ENCODE data around the gene LMX1B.

Gene LMX1B

DNA sequence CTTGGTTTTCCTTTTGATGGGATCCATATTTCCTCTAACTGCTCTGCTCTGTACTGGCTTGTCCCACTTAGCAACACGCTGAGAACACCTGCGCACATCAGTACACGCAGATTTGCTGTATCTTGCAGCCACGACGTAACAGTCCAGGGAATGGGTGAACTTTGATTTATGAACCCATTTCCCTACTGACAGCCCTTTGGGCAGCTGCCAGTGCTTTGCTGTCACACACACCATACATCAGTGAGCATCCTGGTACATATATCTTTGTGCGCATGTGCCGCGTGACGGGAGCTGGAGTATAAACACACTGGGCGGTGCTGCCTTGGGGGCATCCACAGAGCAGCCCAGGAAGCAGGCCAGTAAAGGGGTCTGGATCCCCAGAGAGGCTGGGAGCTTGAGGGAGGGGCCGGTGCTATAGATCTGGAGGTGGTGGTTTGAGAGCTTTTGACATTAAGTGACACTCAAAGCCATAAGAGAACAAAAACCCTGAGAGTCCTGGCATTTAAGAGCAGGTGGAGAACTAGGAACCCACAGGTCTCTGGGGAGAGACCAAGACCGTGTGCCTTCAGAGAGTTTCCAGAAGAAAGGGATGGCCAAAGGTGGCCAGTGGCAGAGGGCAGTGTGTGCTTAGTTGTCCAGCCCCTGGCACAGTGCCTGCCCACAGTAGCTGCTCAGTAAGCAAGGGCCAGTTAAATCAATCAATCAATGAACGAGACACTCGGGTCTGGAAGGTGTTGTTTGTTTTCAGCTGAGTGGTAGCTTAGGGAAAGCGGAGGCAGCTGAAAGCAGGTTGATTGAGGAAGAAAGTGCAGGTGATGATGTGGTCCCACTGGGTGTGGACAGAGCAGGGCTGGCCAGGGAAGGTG, 53.7 kb downstream of the LMX1B start:
- Histone ChIP-seq H2BK12ac (ENCODE audit: low read length) (peak overlapping the region; percentile 95), H3K9ac (ENCODE audit: low read depth, low read length, poor library complexity) (no peak overlapping the region), H3K14ac (ENCODE audit: low read length) (peak overlapping the region; percentile 82), H3K23ac (ENCODE audit: low read depth, low read length, poor library complexity) (peak overlapping the region; percentile 27), H2BK5ac (ENCODE audit: low read length) (peak overlapping the region; percentile 13), H4K8ac (ENCODE audit: low read depth, low read length) (no peak overlapping the region), H3K36me3 (replicated peaks in 1 of 2; ENCODE audit: control insufficient read depth in 2 of 2, insufficient read depth in 2 of 2, low read length in 2 of 2) (peaks cover 0 to 1% of the 10 kb centered on the region in 2 donors), H3K4ac (ENCODE audit: low read length) (peak overlapping the region; percentile 67), H3K4me1 (ENCODE audit: control insufficient read depth in 2 of 2, insufficient read depth in 1 of 2, low read depth in 1 of 2, low read length in 2 of 2) (peaks cover 30 to 38% of the 10 kb centered on the region in 2 donors), H2AK5ac (ENCODE audit: low read depth, low read length) (peak overlapping the region; percentile 91), H2AFZ (ENCODE audit: low read length) (no peak overlapping the region), H3K18ac (ENCODE audit: low read length) (peak overlapping the region; percentile 69), H3K27me3 (ENCODE audit: control insufficient read depth in 3 of 3, insufficient read depth in 3 of 3, low read depth in 1 of 3, low read length in 3 of 3) (peaks cover 6 to 77% (median 52%) of the 10 kb centered on the region in 3 experiments), H3K4me2 (ENCODE audit: insufficient read depth, low read length, poor library complexity, severe bottlenecking) (no peak overlapping the region), H3K9me3 (replicated peaks in 1 of 2; ENCODE audit: control insufficient read depth in 2 of 2, insufficient read depth in 1 of 2, low read depth in 1 of 2, low read length in 2 of 2) (peaks cover 0 to 5% of the 10 kb centered on the region in 2 donors), H2BK120ac (ENCODE audit: low read depth, low read length) (no peak overlapping the region), H3K27ac (replicated peaks; ENCODE audit: low read length) (no peak overlapping the region), H3K79me1 (ENCODE audit: low read depth, low read length) (no peaks in the 10 kb centered on the region), H2BK15ac (ENCODE audit: low read length) (peak overlapping the region; percentile 76), H3K4me3 (ENCODE audit: low read length in 2 of 2) (no peak overlapping the region), H4K91ac (ENCODE audit: low read depth, low read length, poor library complexity) (no peak overlapping the region)
- DNase-seq (ENCODE audit: low spot score): no peak
- WGBS, 2 donors (ENCODE audit: extremely low coverage in 2 of 2, insufficient read length in 2 of 2, insufficient replicate concordance in 1 of 2): no CpG with 5 or more reads among the region's 15 CpGs

DNA sequence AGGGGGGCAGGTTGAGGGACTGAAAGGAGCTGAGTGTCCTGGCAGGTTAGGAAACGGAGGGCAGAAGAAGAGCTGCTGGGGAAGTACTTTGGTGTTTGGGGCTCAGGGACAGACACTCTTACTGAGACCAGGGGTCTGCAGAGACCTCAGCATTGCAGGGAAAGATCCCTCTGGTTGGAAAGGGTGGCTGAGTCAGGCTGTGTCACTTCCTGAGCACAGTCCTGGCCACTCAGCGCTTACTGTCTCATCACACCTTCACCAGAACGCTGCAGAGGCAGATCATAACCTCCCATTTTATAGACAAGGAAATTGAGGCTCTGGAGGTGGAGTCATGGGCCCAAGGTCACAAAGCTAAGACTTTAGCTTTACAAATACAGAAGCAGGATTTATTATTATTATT, 54.3 kb downstream of the LMX1B start:
- DNase-seq (ENCODE audit: low spot score): no peak
- no peak overlapping the region for H2AFZ ChIP-seq (ENCODE audit: low read length)

DNA sequence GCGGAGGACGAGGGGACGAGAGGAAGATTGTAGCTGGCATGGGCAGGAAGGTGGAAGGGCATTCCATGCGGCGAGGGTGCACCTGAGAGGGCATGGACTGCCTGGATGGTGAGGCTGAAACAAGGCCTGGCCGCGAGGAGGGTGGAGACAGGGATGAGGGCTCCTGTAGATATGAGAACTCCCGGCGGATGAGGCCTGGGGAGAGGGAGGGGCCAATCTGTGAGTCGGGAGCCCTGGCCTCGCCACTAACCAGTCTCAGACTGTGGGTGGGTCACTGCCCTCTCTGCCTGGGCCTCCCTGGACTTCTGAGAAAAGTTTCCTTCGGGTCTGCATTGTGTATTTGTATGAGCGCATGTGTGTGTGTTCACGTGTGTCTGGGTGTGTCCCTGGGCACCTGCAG, 55.4 kb downstream of the LMX1B start:
- Histone ChIP-seq H4K91ac (ENCODE audit: low read depth, low read length, poor library complexity) (no peak overlapping the region), H4K8ac (ENCODE audit: low read depth, low read length) (no peak overlapping the region), H3K27ac (replicated peaks; ENCODE audit: low read length) (no peak overlapping the region), H3K79me1 (ENCODE audit: low read depth, low read length) (no peaks in the 10 kb centered on the region), H3K4me3 (ENCODE audit: low read length in 2 of 2) (no peak overlapping the region), H3K9ac (ENCODE audit: low read depth, low read length, poor library complexity) (peak overlapping the region; percentile 70), H2BK5ac (ENCODE audit: low read length) (peak overlapping the region; percentile 71), H3K14ac (ENCODE audit: low read length) (peak overlapping the region; percentile 84), H3K36me3 (replicated peaks in 1 of 2; ENCODE audit: control insufficient read depth in 2 of 2, insufficient read depth in 2 of 2, low read length in 2 of 2) (peaks cover 0 to 1% of the 10 kb centered on the region in 2 donors), H3K23ac (ENCODE audit: low read depth, low read length, poor library complexity) (no peak overlapping the region), H3K18ac (ENCODE audit: low read length) (peak overlapping the region; percentile 44), H3K9me3 (replicated peaks in 1 of 2; ENCODE audit: control insufficient read depth in 2 of 2, insufficient read depth in 1 of 2, low read depth in 1 of 2, low read length in 2 of 2) (peaks cover 0 to 5% of the 10 kb centered on the region in 2 donors), H2BK15ac (ENCODE audit: low read length) (peak overlapping the region; percentile 60), H3K4ac (ENCODE audit: low read length) (peak overlapping the region; percentile 91), H2AK5ac (ENCODE audit: low read depth, low read length) (peak overlapping the region; percentile 97), H2BK12ac (ENCODE audit: low read length) (no peak overlapping the region), H3K4me1 (ENCODE audit: control insufficient read depth in 2 of 2, insufficient read depth in 1 of 2, low read depth in 1 of 2, low read length in 2 of 2) (peaks cover 32 to 46% of the 10 kb centered on the region in 2 donors), H3K27me3 (ENCODE audit: control insufficient read depth in 3 of 3, insufficient read depth in 3 of 3, low read depth in 1 of 3, low read length in 3 of 3) (peaks cover 14 to 94% (median 69%) of the 10 kb centered on the region in 3 experiments), H2AFZ (ENCODE audit: low read length) (no peak overlapping the region), H2BK120ac (ENCODE audit: low read depth, low read length) (peak overlapping the region; percentile 24), H3K4me2 (ENCODE audit: insufficient read depth, low read length, poor library complexity, severe bottlenecking) (no peak overlapping the region)
- no peak for DNase-seq (ENCODE audit: low spot score)
- WGBS, 2 donors (ENCODE audit: extremely low coverage in 2 of 2, insufficient read length in 2 of 2, insufficient replicate concordance in 1 of 2): no CpG with 5 or more reads among the region's 14 CpGs

More for the DNA sequence above, 54.3 kb downstream of the LMX1B start:
- Histone ChIP-seq H3K14ac (ENCODE audit: low read length) (peak overlapping the region; percentile 82), H3K27ac (replicated peaks; ENCODE audit: low read length) (no peak overlapping the region), H3K4ac (ENCODE audit: low read length) (peak overlapping the region; percentile 67), H4K91ac (ENCODE audit: low read depth, low read length, poor library complexity) (no peak overlapping the region), H4K8ac (ENCODE audit: low read depth, low read length) (no peak overlapping the region), H2AK5ac (ENCODE audit: low read depth, low read length) (peak overlapping the region; percentile 91), H3K79me1 (ENCODE audit: low read depth, low read length) (no peaks in the 10 kb centered on the region), H2BK120ac (ENCODE audit: low read depth, low read length) (no peak overlapping the region), H3K4me3 (ENCODE audit: low read length in 2 of 2) (no peak overlapping the region), H2BK15ac (ENCODE audit: low read length) (peak overlapping the region; percentile 76), H3K9me3 (replicated peaks in 1 of 2; ENCODE audit: control insufficient read depth in 2 of 2, insufficient read depth in 1 of 2, low read depth in 1 of 2, low read length in 2 of 2) (peaks cover 0 to 5% of the 10 kb centered on the region in 2 donors), H3K18ac (ENCODE audit: low read length) (peak overlapping the region; percentile 69), H3K4me2 (ENCODE audit: insufficient read depth, low read length, poor library complexity, severe bottlenecking) (no peak overlapping the region), H2BK12ac (ENCODE audit: low read length) (peak overlapping the region; percentile 95), H3K27me3 (ENCODE audit: control insufficient read depth in 3 of 3, insufficient read depth in 3 of 3, low read depth in 1 of 3, low read length in 3 of 3) (peaks cover 11 to 83% (median 59%) of the 10 kb centered on the region in 3 experiments), H3K4me1 (ENCODE audit: control insufficient read depth in 2 of 2, insufficient read depth in 1 of 2, low read depth in 1 of 2, low read length in 2 of 2) (peaks cover 30 to 43% of the 10 kb centered on the region in 2 donors), H3K23ac (ENCODE audit: low read depth, low read length, poor library complexity) (peak overlapping the region; percentile 27), H3K9ac (ENCODE audit: low read depth, low read length, poor library complexity) (peak overlapping the region; percentile 64), H2BK5ac (ENCODE audit: low read length) (peak overlapping the region; percentile 13), H3K36me3 (replicated peaks in 1 of 2; ENCODE audit: control insufficient read depth in 2 of 2, insufficient read depth in 2 of 2, low read length in 2 of 2) (peaks cover 0 to 1% of the 10 kb centered on the region in 2 donors)
- WGBS, 2 donors (ENCODE audit: extremely low coverage in 2 of 2, insufficient read length in 2 of 2, insufficient replicate concordance in 1 of 2): no CpG with 5 or more reads among the region's 3 CpGs

DNA sequence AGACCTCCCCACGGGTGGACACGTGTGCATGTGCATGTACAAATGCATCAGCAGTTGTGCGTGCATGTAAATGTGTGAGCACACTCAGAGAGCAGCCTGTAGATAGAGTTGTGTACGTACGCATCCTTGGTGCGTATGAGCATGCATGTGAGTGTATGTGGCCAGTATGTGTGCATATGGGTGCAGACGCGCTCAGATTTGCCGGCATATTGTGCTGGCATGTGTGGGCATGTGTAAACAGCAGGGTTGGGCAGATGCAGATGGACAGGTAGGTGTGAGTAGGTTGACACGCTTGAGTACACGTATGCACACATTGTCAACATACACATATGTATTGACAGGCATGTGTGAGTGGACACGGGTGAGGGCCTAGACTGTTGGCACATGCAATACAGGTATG, 56.5 kb downstream of the LMX1B start:
- H3K4me2 ChIP-seq (ENCODE audit: insufficient read depth, low read length, poor library complexity, severe bottlenecking): no peak overlapping the region
- DNase-seq (ENCODE audit: low spot score): no peak
- H3K27ac ChIP-seq (replicated peaks; ENCODE audit: low read length): no peak overlapping the region
- no peak overlapping the region for H4K91ac ChIP-seq (ENCODE audit: low read depth, low read length, poor library complexity)
- H2BK120ac ChIP-seq (ENCODE audit: low read depth, low read length): no peak overlapping the region
- H3K9me3 ChIP-seq (replicated peaks in 1 of 2; ENCODE audit: control insufficient read depth in 2 of 2, insufficient read depth in 1 of 2, low read depth in 1 of 2, low read length in 2 of 2): peaks cover 0 to 5% of the 10 kb centered on the region in 2 donors
- H3K18ac ChIP-seq (ENCODE audit: low read length): peak overlapping the region; percentile 85
- H3K9ac ChIP-seq (ENCODE audit: low read depth, low read length, poor library complexity): no peak overlapping the region
- H3K4ac ChIP-seq (ENCODE audit: low read length): peak overlapping the region; percentile 77
- WGBS, 2 donors (ENCODE audit: extremely low coverage in 2 of 2, insufficient read length in 2 of 2, insufficient replicate concordance in 1 of 2): no CpG with 5 or more reads among the region's 12 CpGs
- peak overlapping the region; percentile 60 for H2BK15ac ChIP-seq (ENCODE audit: low read length)
- H2BK5ac ChIP-seq (ENCODE audit: low read length): no peak overlapping the region
- no peak overlapping the region for H2AFZ ChIP-seq (ENCODE audit: low read length)
- peak overlapping the region in 1 of 2 donors; percentile 7 for H3K4me3 ChIP-seq (ENCODE audit: low read length in 2 of 2)
- H3K36me3 ChIP-seq (replicated peaks in 1 of 2; ENCODE audit: control insufficient read depth in 2 of 2, insufficient read depth in 2 of 2, low read length in 2 of 2): peaks cover 0 to 1% of the 10 kb centered on the region in 2 donors
- no peak overlapping the region for H4K8ac ChIP-seq (ENCODE audit: low read depth, low read length)
- peaks cover 25 to 39% of the 10 kb centered on the region in 2 donors for H3K4me1 ChIP-seq (ENCODE audit: control insufficient read depth in 2 of 2, insufficient read depth in 1 of 2, low read depth in 1 of 2, low read length in 2 of 2)
- peak overlapping the region; percentile 85 for H3K14ac ChIP-seq (ENCODE audit: low read length)
- peak overlapping the region; percentile 32 for H3K23ac ChIP-seq (ENCODE audit: low read depth, low read length, poor library complexity)
- no peak overlapping the region for H2BK12ac ChIP-seq (ENCODE audit: low read length)
- peak overlapping the region; percentile 97 for H2AK5ac ChIP-seq (ENCODE audit: low read depth, low read length)
- H3K27me3 ChIP-seq (ENCODE audit: control insufficient read depth in 3 of 3, insufficient read depth in 3 of 3, low read depth in 1 of 3, low read length in 3 of 3): peaks cover 22 to 97% (median 78%) of the 10 kb centered on the region in 3 experiments
- H3K79me1 ChIP-seq (ENCODE audit: low read depth, low read length): no peaks in the 10 kb centered on the region
